ENCODE results near the gene CLDND2.

Gene CLDND2

GRCh38 chr19:51319649-51320279 is 49.0 kb downstream of the CLDND2 start:
- H3K4me3 ChIP-seq (ENCODE audit: low read length) = no peak overlapping the region
- DNase-seq (ENCODE audit: low read depth) = no peak
- TF ChIP-seq CTCF (conservative IDR thresholded peaks at IDR 0.05; ENCODE audit: low read length) = no peak

GRCh38 chr19:51318687-51319648 is 49.8 kb downstream of the CLDND2 start:
- no peak overlapping the region for H3K4me3 ChIP-seq (ENCODE audit: low read length)
- no peak for DNase-seq (ENCODE audit: low read depth)
- TF ChIP-seq CTCF (conservative IDR thresholded peaks at IDR 0.05; ENCODE audit: low read length) = no peak

- no peak for TF ChIP-seq CTCF (conservative IDR thresholded peaks at IDR 0.05; ENCODE audit: low read length)
- DNase-seq (ENCODE audit: low read depth) = no peak
Measured at GRCh38 chr19:51317968-51318367, 50.8 kb downstream of the CLDND2 start.

GRCh38 chr19:51317376-51317775 is 51.4 kb downstream of the CLDND2 start:
- no peak for DNase-seq (ENCODE audit: low read depth)
- no peak for TF ChIP-seq CTCF (conservative IDR thresholded peaks at IDR 0.05; ENCODE audit: low read length)
- no peak overlapping the region for H3K4me3 ChIP-seq (ENCODE audit: low read length)

More at GRCh38 chr19:51317968-51318367, 50.8 kb downstream of the CLDND2 start:
- no peak overlapping the region for H3K4me3 ChIP-seq (ENCODE audit: low read length)

Measured in AG10803 (cell line).